Uterus (tissue), 2 donors: ENCODE measurements around the gene RFX2.

Source experiments
- POLR2A ChIP-seq, 2 donors: fragments of 450-650 bp; IDR thresholded peaks; one replicate each; pipeline ENCODE4 v1.6.1; 2016; ENCODE audit warnings: antibody characterized with exemption in 2 of 2, mild to moderate bottlenecking in 1 of 2, moderate library complexity in 1 of 2
- TF ChIP-seq, protein P1 (sequence below), 4 experiments: fragments of 200-600 bp in 2 of 4; fragments of 450-650 bp in 2 of 4; sonication (generic) in 2 of 4; IDR thresholded peaks; one replicate each; pipeline ENCODE4 v1.5.1; 2016 to 2019; ENCODE audit warnings: antibody characterized with exemption in 4 of 4, mild to moderate bottlenecking in 2 of 4, moderate library complexity in 1 of 4

DNA sequence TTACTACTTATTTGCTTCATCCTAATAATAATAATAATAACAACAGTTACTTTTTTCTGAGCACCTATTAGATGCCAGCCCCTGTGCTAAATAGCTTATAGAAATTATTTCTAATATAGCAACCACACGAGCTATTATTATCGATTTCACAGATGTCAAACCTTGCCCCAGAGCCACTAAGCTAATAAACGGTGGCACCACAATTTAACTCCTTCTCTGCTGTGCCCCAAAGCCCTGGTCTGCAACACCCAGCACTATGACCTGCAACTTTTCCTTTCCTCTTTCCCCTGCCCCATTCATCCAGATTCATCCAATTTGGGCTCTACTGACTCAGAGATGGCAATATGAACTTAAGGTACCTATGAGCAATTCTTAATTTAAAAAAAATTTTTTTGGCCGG is 6.4 kb downstream of the RFX2 start:
- TF ChIP-seq, protein P1, sequence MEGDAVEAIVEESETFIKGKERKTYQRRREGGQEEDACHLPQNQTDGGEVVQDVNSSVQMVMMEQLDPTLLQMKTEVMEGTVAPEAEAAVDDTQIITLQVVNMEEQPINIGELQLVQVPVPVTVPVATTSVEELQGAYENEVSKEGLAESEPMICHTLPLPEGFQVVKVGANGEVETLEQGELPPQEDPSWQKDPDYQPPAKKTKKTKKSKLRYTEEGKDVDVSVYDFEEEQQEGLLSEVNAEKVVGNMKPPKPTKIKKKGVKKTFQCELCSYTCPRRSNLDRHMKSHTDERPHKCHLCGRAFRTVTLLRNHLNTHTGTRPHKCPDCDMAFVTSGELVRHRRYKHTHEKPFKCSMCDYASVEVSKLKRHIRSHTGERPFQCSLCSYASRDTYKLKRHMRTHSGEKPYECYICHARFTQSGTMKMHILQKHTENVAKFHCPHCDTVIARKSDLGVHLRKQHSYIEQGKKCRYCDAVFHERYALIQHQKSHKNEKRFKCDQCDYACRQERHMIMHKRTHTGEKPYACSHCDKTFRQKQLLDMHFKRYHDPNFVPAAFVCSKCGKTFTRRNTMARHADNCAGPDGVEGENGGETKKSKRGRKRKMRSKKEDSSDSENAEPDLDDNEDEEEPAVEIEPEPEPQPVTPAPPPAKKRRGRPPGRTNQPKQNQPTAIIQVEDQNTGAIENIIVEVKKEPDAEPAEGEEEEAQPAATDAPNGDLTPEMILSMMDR (IDR thresholded peaks at IDR 0.05), result no peak
- no peak for TF ChIP-seq POLR2A (IDR thresholded peaks at IDR 0.05)
